Measurements from ENCODE around the gene ZNF609.

Gene ZNF609

DNA sequence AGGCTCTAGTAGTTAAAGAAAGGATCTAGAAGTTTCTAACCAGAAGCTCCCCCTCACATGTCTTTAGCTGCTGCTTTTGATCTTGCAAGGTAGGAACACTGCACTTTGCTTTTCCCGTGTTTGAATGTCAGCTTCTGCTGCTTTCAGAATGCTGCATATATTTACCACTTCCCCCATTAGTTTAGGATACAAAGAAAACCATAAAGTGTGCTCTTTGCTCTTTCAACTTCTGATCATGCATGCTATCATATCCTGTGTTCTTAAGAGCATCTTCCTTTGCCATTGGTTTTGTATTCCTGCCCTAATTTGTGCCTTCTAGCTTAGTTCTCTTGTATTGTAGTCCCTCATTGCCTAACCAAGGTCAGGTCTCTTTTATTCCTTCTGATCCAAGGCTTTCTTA, 43.3 kb downstream of the ZNF609 start:
- no peak for DNase-seq

DNA sequence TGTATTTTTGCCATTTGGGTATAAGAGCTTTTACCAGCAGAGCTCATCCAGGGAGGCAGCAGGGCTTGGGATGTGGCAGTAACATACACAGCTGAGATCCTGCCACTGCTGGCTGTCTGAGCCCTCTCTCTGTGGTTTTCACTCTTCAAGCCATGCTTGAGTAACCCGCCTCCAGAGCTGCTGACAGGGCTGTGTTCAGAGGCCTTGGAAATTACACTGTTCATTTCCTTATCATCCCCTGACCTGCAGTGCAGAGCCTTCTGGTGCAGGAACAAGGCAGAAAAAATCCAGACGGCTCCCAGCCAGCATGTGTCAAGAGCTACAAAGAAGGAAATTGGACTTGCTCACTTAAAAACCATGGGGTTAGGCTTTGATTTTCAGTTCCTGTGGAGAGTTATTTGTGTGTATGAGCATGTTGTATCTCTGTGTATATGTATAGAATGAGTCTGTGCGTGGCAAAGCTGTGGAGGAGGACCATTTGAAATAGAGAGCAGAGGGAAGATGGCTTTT, 47.0 kb downstream of the ZNF609 start:
- DNase-seq, result peak; percentile 29 to 55

DNA sequence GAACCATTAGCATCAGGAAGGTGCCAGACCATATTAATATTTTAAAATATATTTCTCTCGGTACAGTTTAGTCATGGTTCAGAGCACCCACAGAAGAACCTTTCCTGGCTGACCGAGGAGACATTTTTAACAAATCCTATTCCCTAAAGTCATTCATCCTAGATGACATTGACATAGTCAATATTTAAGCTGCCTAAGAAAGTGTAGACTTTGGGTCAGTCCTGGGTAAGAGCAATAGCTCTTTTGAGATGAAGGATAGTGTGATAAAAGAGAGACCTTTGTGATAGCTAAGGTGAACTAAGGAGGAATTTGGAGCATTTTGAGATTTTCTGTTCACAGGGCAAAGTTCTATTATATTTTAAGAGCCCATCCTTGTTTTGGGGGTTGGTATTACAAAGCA, 47.5 kb downstream of the ZNF609 start:
- DNase-seq, result no peak

DNA sequence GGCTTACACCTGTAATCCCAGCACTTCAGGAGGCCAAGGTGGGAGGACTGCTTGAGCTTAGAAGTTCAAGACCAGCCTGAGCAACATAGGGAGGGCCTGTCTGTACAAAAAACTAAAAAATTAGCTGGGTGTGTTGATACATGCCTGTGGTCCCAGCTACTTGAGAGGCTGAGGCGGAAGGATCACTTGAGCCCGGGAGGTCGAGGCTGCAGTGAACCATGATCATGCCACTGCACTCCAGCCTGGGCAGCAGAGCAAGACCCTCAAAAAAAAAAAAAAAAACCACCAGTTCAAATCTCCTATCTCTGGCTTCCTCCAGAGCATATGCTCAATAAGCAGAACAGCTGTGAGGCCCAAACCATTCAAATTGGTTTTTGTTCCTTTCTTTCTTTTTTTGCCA, 53.4 kb downstream of the ZNF609 start:
- no peak for DNase-seq

DNA sequence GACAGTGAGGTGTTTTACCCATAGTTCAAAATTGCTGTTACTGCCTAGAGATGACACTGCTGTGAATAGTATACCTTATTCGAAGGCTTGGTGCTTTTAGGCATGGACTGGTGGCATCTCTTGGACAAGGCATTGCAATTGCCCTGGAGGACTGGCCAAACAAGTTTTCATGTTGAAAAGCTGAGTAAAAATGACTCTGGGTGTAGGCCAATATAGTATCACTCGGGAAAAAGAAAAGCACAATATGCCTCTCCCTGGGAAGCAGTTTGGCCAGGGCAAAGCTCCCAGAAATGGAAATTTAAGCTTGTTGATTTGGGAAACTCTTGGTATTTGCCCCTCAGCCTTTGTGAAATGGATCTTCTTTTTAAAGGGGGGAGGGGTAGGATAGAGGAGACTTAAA, 54.8 kb downstream of the ZNF609 start:
- no peak for DNase-seq

DNA sequence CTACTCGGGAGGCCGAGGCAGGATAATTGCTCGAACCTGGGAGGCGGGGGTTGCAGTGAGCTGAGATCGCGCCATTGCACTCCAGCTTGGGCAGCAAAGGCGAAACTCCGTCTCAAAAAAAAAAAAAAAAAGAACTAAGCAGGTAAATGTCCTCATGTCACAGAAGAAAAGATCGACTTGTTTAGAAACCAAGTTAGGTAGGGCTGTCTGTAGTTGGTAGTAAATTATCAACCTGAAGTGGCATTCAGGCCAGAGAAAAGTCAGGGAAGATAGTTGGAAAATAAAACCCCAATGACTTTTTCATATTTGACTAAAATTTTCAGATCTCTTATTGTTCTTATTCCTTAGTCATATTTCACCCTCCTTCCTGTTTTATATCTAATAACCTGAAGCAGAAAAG, 55.4 kb downstream of the ZNF609 start:
- DNase-seq, result no peak

DNA sequence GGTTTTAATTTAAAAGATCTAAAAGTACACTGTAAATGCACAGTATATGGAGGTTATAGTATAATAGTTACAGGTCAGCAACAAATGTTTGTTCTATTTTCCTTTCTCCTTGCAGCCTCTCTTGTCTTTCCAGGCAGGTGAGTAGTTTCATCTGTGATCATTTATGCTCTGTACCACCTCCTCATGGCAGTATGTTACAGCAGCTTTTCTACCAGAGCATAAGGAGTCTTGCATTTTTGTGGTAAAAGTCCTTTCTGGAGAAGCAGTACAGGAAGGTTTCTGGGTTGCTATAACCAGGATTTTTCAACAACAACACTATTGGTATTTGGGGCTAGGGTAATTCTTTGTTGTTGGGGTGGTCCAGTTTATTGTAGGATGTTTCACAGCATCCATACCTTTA, 59.5 kb downstream of the ZNF609 start:
- DNase-seq, result no peak

DNA sequence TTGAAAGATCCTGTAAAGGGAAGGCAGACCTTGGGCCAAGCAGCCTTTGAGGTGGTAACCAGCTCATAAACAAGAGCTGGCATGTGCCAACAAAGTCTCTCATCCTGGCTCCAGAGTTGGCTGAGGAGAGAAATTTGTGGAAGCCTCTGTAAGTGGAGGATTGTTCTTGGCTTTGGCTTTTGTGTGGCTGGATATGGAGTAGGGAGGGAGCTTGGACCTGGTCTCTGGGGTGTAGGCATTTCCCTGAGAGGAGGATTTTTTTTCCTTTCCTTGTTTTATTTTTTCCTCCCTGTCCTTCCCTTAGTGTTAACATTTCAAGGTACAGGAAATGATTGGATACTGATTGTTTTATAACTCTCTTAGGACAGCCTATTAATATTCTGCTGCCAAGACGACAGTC, 60.8 kb downstream of the ZNF609 start:
- DNase-seq, result no peak

DNA sequence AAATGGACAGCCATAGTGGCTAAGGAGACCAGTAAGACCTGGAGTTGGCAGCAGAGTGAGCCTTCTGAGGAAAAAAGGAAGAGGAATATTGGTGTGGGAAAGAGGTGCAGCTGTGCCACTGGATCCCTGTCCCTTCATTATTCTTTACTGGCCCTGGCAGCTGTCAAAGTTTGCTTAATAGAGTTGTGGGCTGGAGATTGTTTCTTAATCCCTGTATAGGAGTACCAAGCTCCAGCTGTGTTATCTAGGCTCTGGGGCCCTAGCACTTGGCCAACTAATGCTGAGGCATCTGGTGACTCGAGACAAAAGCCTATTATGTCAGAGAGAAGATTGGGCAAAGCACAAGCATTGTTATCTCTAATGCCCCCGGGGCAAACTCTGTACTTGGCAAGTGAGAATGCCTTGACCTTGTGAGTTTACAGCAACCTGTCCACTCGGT, 61.4 kb downstream of the ZNF609 start:
- no peak for DNase-seq

DNA sequence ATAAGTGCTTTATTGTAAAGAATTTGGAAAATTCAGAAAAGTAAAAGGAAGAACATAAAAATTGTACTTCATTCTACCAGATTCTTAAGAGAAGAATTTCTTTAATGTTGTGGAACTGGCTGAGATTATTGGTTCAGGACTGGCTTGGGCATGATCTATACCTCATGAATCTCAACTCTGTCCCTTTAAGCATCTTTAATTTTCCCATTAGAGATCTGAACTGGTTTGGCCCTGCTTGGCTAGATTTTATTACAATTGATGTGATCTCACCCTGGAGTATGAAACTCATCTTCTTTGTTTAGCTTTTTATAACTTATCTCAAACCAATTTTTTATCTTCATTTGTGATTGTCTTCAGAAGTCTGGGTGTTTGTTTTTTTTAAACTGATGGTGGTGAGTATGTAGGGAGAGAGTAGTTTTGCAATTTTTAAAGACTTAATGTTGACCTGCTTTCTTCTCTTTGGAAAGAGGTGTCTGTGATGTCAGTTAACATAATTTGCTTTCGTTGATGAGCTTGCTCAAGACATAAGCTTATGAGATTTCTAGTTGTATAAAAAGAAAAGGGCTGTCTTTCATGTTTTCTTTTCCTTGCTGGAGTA, 61.9 kb downstream of the ZNF609 start:
- no peak for DNase-seq

DNA sequence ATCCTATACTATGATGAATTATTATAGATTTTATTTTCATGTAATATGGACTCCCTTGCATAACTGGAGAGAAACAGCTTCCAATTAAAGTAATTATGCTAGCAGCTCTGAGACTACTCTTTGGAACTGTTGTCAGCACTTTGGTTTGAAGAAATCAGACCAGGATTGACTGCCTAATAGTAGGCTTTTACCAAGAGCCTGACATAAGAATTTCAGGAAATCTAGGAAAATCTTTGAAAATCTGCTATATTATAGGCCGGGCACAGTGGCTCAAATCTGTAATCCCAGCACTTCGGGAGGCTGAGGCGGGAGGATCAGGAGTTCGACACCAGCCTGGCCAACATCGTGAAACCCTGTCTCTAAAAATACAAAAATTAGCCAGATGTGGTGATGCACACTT, 62.9 kb downstream of the ZNF609 start:
- no peak for DNase-seq

DNA sequence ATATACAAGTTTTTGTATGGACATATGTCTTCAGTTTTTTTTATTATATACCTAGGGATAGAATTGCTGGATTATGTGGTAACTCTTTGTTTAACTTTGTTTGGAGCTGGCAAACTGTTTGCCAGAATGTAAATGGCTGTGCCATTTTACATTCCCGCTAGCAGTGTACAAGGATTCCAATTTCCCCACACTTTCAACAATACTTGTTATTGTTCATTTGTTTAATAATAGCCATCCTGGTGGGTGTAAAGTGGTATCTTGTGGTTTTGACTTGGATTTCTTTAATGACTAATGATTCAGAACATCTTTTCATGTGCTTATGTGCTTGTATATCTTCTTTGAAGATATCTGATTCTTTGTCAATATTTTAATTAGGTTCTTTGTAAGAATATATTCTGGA, 64.4 kb downstream of the ZNF609 start:
- DNase-seq, result no peak

DNA sequence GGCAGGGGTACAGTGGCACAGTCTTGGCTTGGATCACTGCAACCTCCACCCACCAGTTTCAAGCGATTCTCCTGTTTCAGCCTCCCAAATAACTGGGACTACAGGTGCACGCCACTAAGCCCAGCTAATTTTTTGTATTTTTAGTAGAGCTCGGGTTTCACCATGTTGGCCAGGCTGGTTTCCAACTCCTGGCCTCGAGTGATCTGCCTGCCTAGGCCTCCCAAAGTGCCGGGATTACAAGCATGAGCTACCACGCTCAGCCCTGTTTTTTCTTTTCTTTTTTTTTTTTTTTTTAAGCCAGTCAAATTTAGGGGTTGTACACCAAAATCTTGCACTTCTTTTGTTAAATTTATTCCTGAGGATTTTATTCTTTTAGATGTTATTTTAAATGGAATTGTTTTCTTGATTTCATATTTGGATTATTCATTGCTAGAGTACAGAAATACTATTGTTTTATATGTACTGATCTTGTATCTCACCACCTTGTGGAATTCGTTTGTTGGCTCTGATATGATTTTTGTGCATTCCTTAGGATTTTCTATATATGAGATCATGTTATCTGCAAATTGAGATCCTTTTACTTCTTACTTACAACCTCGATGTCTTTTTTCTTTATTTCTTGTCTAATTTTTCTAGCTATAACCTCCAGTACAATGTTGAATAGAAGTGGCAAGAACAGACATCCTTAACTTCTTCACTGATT, 65.6 kb downstream of the ZNF609 start:
- no peak for DNase-seq

DNA sequence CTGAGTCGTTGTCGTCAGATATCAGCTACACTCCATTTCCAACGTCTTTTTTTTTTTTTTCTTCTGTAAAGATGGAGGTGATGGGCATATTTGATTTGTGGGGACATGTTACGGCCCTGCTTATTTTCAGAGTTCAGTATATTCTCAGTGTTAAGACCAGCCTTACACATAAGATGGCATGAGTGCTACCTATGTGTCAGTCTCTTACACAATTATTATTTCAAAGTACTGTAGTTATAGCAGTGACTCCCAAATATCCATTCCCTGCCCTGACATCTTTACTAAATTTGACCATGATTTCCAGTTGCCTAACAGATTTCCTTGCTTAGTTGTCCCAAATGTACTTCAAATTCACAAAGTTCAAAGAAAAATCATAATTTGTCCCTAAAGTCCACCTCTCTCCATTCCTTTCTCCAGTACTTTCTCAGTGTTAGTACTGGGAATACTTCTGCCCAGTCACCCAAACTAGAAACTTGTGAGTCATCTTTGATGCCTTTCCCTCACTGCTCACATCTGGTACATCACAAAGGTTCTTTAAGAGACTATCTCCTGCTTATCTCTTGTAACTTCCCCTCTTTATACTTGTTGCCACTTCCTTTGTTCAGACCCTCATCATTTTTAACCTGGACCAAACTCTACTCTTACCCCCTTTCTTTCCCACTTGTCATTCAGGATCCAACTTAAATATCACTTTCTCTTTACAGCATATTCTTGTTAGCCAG, 67.0 kb downstream of the ZNF609 start:
- no peak for DNase-seq

DNA sequence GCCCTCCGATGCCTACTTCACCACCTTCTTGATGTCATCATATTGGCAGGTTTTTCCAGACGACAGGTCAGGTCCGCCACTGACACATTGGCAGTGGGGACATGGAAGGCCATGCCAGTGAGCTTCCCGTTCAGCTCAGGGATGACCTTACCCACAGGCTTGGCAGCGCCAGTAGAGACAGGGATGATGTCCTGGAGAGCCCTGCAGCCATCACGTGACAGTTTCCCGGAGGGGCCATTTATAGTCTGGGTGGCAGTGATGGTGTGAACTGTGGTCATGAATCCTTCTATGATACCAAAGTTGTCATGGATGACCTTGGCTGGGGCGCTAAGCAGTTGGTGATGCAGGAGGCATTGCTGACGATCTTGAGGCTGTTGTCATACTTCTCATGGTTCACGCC, 68.5 kb downstream of the ZNF609 start:
- no peak for DNase-seq

DNA sequence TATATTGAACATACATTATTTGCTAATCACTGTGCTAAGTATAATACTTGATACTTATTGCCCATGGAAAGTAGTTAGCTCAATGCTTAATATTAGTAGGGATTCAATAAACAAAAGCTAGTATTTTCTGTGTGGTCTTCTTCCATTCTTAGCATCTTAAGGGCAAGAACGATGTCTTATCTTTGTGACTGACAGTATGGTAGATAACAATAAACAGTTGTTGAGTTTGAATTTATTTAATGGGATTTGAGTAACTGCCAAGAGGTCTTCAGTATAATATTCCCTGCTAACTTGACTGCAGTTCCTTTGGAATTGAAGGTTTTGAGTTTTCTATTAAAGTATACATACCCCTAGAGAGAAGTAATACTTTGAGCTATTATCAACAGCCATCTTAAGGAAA, 70.1 kb downstream of the ZNF609 start:
- no peak for DNase-seq

DNA sequence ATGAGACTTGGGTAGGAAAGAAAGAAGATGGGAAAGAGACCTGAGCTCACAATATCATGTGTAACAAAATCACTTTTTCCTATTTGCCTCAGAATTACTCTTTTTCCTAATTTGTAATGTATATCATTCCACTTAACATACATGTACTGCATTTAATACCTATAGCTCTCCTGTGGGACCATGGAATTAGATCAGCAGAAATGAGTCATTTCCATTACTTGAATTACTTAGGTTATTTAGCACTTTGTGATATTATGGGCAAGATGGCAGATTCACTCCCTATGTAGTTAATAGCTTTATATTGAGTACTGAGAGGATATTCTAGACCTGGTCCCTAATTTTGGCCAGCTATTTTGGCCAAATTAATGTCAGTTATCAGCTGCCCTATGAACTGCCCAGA, 70.5 kb downstream of the ZNF609 start:
- DNase-seq, result no peak

DNA sequence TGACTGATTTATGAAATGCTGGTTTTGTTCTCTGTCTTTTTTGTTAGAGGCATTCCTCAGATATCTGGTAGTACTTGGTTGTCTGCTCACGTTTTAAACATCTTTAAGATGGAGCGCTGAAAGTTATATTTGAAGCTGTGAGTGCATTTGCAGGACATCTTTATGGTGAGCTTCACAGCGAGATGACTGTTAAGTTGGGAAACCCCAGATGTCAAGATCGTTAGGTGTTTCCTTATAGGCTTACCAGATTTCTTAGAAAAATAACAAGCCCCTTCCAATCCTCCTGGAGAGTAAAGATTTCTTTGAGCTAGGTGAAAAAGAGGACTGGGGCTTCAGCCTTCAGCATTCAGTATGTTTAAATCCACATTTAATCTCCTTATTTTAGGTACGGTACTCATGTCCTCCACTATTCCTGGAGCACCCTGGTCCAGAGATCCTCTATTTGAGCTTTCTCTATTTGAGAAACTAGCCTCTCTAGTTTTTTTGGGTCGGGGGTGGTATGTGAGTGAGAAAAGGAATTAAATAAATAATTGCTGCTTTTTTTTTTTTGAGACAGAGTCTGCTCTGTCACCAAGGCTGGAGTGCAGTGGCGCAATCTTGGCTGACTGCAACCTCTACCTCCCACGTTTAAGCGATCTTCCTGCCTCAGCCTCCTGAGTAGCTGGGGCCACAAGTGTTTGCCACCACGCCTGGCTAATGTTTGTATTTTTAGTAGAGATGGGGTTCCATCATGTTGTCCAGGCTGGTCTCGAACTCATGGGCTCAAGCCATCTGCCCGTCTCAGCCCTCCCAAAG, 72.3 kb downstream of the ZNF609 start:
- DNase-seq, result peak in 1 of 2 experiments; percentile 13

DNA sequence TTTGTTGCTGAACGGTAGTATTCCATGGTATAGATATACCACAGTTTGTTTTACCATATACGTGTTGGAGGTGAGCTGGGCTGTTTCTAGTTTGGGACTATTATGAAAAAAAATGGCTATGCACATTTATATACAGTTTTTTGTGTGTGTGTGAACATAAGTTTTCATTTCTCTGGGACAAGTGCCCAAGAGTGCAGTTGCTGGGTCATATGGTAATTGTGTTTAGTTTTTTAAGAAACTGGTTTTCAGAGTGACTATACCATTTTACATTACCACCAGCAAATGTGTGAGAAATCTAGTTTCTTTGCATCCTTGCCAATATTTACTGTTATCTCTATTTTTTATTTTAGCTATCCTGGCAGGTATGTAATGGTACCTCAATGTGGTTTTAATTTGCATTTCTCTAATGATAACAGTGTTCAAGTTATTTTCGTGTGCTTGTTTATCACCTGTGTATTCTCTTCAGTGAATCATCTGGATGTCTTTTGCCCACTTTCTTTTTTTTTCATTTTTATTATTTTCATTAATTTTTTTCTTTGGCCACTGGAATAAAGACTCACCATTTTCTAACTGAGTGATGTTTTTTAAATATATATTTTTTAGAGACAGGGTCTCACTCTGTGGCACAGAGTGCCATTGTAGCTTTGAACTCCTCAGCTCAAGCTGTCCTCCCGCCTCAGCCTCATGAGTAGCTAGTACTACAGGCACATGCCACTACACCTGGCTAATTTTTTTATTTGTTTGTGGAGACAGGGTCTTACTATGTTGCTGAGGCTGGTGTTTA, 75.3 kb downstream of the ZNF609 start:
- DNase-seq, result no peak

DNA sequence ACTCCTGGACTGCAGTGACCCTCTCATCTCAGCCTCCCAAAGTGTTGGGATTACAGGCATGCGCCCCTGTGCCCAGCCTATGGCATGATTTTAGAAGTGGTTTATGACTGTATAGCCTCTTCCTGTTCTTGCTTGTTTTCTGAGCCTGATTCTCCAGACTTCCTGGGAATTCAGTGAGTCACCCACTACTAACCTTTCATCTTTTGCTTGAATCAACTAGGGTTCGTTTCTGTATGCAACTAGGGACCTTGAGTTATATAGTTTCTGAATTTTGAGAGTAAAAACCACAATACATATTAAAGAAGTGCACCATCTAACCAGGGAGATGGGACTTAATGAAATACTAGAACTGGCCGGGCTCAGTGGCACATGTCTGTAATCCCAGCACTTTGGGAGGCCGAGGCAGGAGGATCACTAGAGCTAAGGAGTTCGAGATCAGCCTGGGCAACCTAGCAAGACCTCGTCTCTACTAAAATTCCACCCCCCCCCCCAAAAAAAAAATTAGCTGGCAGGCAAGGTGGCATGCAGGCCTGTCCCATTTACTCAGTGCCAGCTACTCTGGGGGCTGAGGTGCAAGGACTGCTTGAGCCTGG, 76.0 kb downstream of the ZNF609 start:
- peak in 1 of 2 experiments; percentile 13 for DNase-seq

DNA sequence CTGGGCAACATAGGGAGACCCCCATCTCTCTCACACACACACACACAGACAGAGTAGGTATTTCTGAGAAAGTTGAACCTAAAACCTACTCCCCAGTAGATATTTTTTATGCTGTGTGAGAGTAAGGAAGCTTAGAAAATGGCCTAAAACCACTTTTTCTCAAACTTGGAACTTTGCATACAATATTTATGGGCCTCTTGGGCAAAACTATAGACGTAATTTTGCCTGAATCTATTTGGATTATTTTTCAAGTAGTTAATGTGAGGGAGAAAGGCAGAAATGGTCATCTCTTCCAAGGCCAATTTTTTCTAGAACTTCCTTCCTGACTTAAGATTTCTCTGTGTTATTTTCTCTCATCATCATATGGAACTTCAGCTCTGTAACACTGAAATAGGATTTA, 81.7 kb downstream of the ZNF609 start:
- DNase-seq, result no peak

DNA sequence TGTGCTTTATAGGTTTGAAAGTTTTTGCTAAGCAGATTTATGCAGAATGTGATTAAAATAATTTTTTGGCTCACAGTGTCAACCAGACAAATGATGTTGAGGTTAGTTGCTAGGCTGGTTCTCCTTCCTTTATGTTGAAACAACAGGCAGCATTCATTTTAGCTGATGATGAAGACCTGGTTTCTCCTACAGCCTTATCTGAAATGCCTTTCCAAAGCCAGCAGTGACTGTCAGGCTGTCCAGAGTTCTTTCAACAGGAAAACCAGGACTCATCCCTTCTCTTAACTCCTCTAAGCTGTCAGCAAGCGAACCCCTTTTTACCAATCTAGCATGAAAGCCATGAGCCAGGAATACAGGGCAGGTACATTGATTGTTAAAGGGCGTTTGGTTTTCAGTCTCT, 84.1 kb downstream of the ZNF609 start:
- DNase-seq, result no peak
